HG03066 (cell line): ENCODE data around the gene PUS1.
"Not testable (repeated sequence)": the region's sequence is repeated elsewhere in the genome, so short reads cannot be mapped to it uniquely, and the experiment has no call there.

Source experiments
- ATAC-seq: cut with Tn5 transposase; IDR thresholded peaks from one replicate; pipeline ENCODE4 v1.9.1; 2021; ENCODE audit warnings: low read depth; ENCODE audit not compliant: unreplicated experiment

PUS1 gene

GRCh38 chr12:131950182-131950913 is 21.3 kb downstream of the PUS1 start:
- peak; percentile 30 for ATAC-seq

GRCh38 chr12:131953810-131954209 is 24.7 kb downstream of the PUS1 start:
- ATAC-seq = not testable (repeated sequence)

- ATAC-seq = not testable (repeated sequence)
Measured at GRCh38 chr12:131954460-131954859, 25.4 kb downstream of the PUS1 start.

GRCh38 chr12:131959116-131959515 is 30.0 kb downstream of the PUS1 start:
- ATAC-seq = no peak

GRCh38 chr12:131959641-131960589 is 30.8 kb downstream of the PUS1 start:
- no peak for ATAC-seq

GRCh38 chr12:131960590-131961325 is 31.7 kb downstream of the PUS1 start:
- not testable (repeated sequence) for ATAC-seq

- not testable (repeated sequence) for ATAC-seq
Measured at GRCh38 chr12:131961328-131961727, 32.3 kb downstream of the PUS1 start.

- no peak for ATAC-seq
Measured at GRCh38 chr12:131962069-131962468, 33.0 kb downstream of the PUS1 start.

- ATAC-seq = no peak
Measured at GRCh38 chr12:131963381-131963780, 34.3 kb downstream of the PUS1 start.

- no peak for ATAC-seq
Measured at GRCh38 chr12:131965073-131965472, 36.0 kb downstream of the PUS1 start.

GRCh38 chr12:131971226-131971625 is 42.1 kb downstream of the PUS1 start:
- no peak for ATAC-seq

GRCh38 chr12:131975228-131975627 is 46.2 kb downstream of the PUS1 start:
- ATAC-seq = no peak

- ATAC-seq = no peak
Measured at GRCh38 chr12:131979606-131980005, 50.5 kb downstream of the PUS1 start.

- ATAC-seq = no peak
Measured at GRCh38 chr12:131980263-131980662, 51.2 kb downstream of the PUS1 start.

- ATAC-seq = no peak
Measured at GRCh38 chr12:131981388-131981787, 52.3 kb downstream of the PUS1 start.

- no peak for ATAC-seq
Measured at GRCh38 chr12:131982041-131982440, 53.0 kb downstream of the PUS1 start.

- no peak for ATAC-seq
Measured at GRCh38 chr12:131983026-131983425, 54.0 kb downstream of the PUS1 start.

- ATAC-seq = no peak
Measured at GRCh38 chr12:131983554-131983953, 54.5 kb downstream of the PUS1 start.

- ATAC-seq = no peak
Measured at GRCh38 chr12:131984334-131984733, 55.3 kb downstream of the PUS1 start.

- not testable (repeated sequence) for ATAC-seq
Measured at GRCh38 chr12:131985510-131985875, 56.4 kb downstream of the PUS1 start.

GRCh38 chr12:131986361-131986760 is 57.3 kb downstream of the PUS1 start:
- ATAC-seq = no peak
